H1 (cell line): Measurements from ENCODE around the gene ZDHHC11. TPM values are rescaled to one million over a fixed set of nuclear protein-coding genes. Genes with fewer than 3 reads are reported as not detected.

ENCODE experiments used
- CTCF ChIA-PET: fragments of 300-600 bp; sonication (Branson Sonifier 250); formaldehyde crosslinking; loops from one replicate; lab custom pipeline; 2021; ENCODE audit not compliant: partially characterized antibody; lab: Charles Lee
- POLR2A ChIA-PET: fragments of 300-600 bp; sonication (Branson Sonifier 250); formaldehyde crosslinking; loops from one replicate; lab custom pipeline; 2021; ENCODE audit warnings: inconsistent platforms; ENCODE audit not compliant: partially characterized antibody; lab: Charles Lee
- DNase-seq, 2 experiments: peaks; one replicate each; pipeline versions ENCODE4 v3.0.0 to v3.0.0-alpha.2; 2010 to 2022; ENCODE audit warnings: low spot score in 2 of 2, low read depth in 1 of 2, mixed read lengths in 1 of 2
- FAIRE-seq: peaks from 2 replicates; lab custom pipeline; 2011; peaks lifted over from hg19 to GRCh38; lab: Jason Lieb, UNC
- H2AFZ ChIP-seq: 2 replicates; pipeline ENCODE4 v1.8.1; 2012; ENCODE audit warnings: low read length, inconsistent platforms
- H2AK5ac ChIP-seq: 2 replicates; pipeline ENCODE4 v1.6.1; 2013; ENCODE audit warnings: low read depth, low read length
- H2BK120ac ChIP-seq: replicated peaks from 2 replicates; pipeline ENCODE3; 2013; ENCODE audit warnings: low read depth, low read length, inconsistent platforms
- H2BK12ac ChIP-seq: 2 replicates; pipeline ENCODE4 v1.6.1; 2013; ENCODE audit warnings: low read depth, low read length
- H2BK15ac ChIP-seq: 2 replicates; pipeline ENCODE4 v1.6.1; 2013; ENCODE audit warnings: low read length
- H2BK20ac ChIP-seq: 2 replicates; pipeline ENCODE4 v1.6.1; 2013; ENCODE audit warnings: low read length
- H2BK5ac ChIP-seq: 2 replicates; pipeline ENCODE4 v1.6.1; 2013; ENCODE audit warnings: low read depth, low read length
- H3K14ac ChIP-seq: 2 replicates; pipeline ENCODE4 v1.6.1; 2013; ENCODE audit warnings: inconsistent platforms; ENCODE audit not compliant: insufficient read length
- H3K18ac ChIP-seq: 2 replicates; pipeline ENCODE4 v1.6.1; 2013; ENCODE audit warnings: low read length; ENCODE audit errors: extremely low read depth
- H3K23ac ChIP-seq: 2 replicates; pipeline ENCODE4 v1.6.1; 2013; ENCODE audit warnings: inconsistent platforms; ENCODE audit not compliant: insufficient read length
- H3K23me2 ChIP-seq: 2 replicates; pipeline ENCODE4 v1.6.1; 2013; ENCODE audit warnings: low read depth, low read length
- H3K27ac ChIP-seq: 2 replicates; pipeline ENCODE4 v1.6.1; 2011; ENCODE audit warnings: low read depth, low read length, inconsistent platforms
- H3K27me3 ChIP-seq, 4 experiments: replicated peaks in 1 of 4; 1 replicate in 1 of 4; 2 replicates in 3 of 4; pipeline versions ENCODE4 v1.6.1 to v1.8.1; 2011 to 2013; ENCODE audit warnings: low read length in 3 of 4, mild to moderate bottlenecking in 3 of 4, inconsistent platforms in 2 of 4, mixed read lengths in 2 of 4, moderate library complexity in 1 of 4; ENCODE audit not compliant: control insufficient read depth in 3 of 4, insufficient read depth in 3 of 4; ENCODE audit errors: extremely low read depth in 1 of 4
- H3K36me3 ChIP-seq, 4 experiments: 2 replicates each; pipeline versions ENCODE4 v1.6.1 to v1.8.1; 2011 to 2013; ENCODE audit warnings: mild to moderate bottlenecking in 4 of 4, low read length in 3 of 4, moderate library complexity in 2 of 4, control low read depth in 1 of 4, inconsistent platforms in 1 of 4; ENCODE audit not compliant: insufficient read depth in 4 of 4, control insufficient read depth in 2 of 4
- H3K4ac ChIP-seq: replicated peaks from 2 replicates; pipeline ENCODE3; 2013; ENCODE audit warnings: low read length, low read depth, mixed read lengths, inconsistent platforms; ENCODE audit not compliant: insufficient read length
- H3K4me1 ChIP-seq, 4 experiments: replicated peaks in 1 of 4; 1 replicate in 1 of 4; 2 replicates in 3 of 4; pipeline versions ENCODE4 v1.6.1 to v1.8.1; 2011 to 2013; ENCODE audit warnings: low read length in 3 of 4, inconsistent platforms in 2 of 4, mixed read lengths in 1 of 4; ENCODE audit not compliant: insufficient read depth in 4 of 4, control insufficient read depth in 3 of 4
- H3K4me2 ChIP-seq, 2 experiments: 2 replicates each; pipeline versions ENCODE4 v1.6.1 to v1.8.1; 2011 to 2013; ENCODE audit warnings: low read depth in 2 of 2, low read length in 2 of 2, control low read depth in 1 of 2, inconsistent platforms in 1 of 2, mild to moderate bottlenecking in 1 of 2; ENCODE audit not compliant: insufficient read depth in 1 of 2
- H3K4me3 ChIP-seq, 4 experiments: fragments of 200-600, 300-600 bp in 1 of 4; sonication (generic), shearing (Covaris generic), sonication (Bioruptor Twin) in 1 of 4; 2 replicates each; pipeline versions ENCODE4 v1.5.1 to v1.8.1; 2011 to 2016; ENCODE audit warnings: low read length in 4 of 4, low read depth in 3 of 4, control low read depth in 2 of 4, inconsistent platforms in 2 of 4, mild to moderate bottlenecking in 2 of 4, mixed read lengths in 1 of 4, moderate library complexity in 1 of 4; ENCODE audit not compliant: insufficient read depth in 2 of 4; ENCODE audit errors: extremely low read depth in 1 of 4
- H3K56ac ChIP-seq: replicated peaks from 2 replicates; pipeline ENCODE3; 2013; ENCODE audit warnings: low read depth, mild to moderate bottlenecking, mixed read lengths, low read length, inconsistent platforms; ENCODE audit not compliant: insufficient read length
- H3K79me1 ChIP-seq: 2 replicates; pipeline ENCODE4 v1.6.1; 2013; ENCODE audit warnings: low read depth, low read length, control low read depth
- H3K79me2 ChIP-seq, 2 experiments: 2 replicates each; pipeline versions ENCODE4 v1.6.1 to v1.8.1; 2012 to 2013; ENCODE audit warnings: low read length in 2 of 2, mild to moderate bottlenecking in 2 of 2, inconsistent platforms in 1 of 2; ENCODE audit not compliant: insufficient read depth in 2 of 2, control insufficient read depth in 1 of 2
- H3K9ac ChIP-seq, 4 experiments: replicated peaks in 1 of 4; 1 replicate in 1 of 4; 2 replicates in 3 of 4; pipeline versions ENCODE4 v1.6.1 to v1.8.1; 2011 to 2013; ENCODE audit warnings: low read depth in 3 of 4, low read length in 3 of 4, control low read depth in 2 of 4, mild to moderate bottlenecking in 2 of 4, moderate library complexity in 2 of 4, inconsistent platforms in 1 of 4; ENCODE audit errors: extremely low read depth in 1 of 4
- H3K9me3 ChIP-seq, 2 experiments: 2 replicates each; pipeline versions ENCODE4 v1.6.1 to v1.8.1; 2012 to 2013; ENCODE audit warnings: mild to moderate bottlenecking in 2 of 2, moderate library complexity in 2 of 2, control low read depth in 1 of 2, inconsistent platforms in 1 of 2, low read depth in 1 of 2, low read length in 1 of 2, mixed read lengths in 1 of 2; ENCODE audit not compliant: insufficient read depth in 2 of 2
- H4K20me1 ChIP-seq, 2 experiments: replicated peaks in 1 of 2; 2 replicates each; pipeline versions ENCODE3 to v1.8.1; 2011 to 2013; ENCODE audit warnings: inconsistent platforms in 2 of 2, low read length in 2 of 2, mild to moderate bottlenecking in 1 of 2; ENCODE audit not compliant: insufficient read depth in 2 of 2, control insufficient read depth in 1 of 2
- H4K5ac ChIP-seq: 2 replicates; pipeline ENCODE4 v1.6.1; 2013; ENCODE audit warnings: low read length, low read depth, mixed read lengths, inconsistent platforms; ENCODE audit not compliant: insufficient read length
- H4K8ac ChIP-seq: 2 replicates; pipeline ENCODE4 v1.8.0; 2013; ENCODE audit warnings: mild to moderate bottlenecking, moderate library complexity, low read length, inconsistent platforms; ENCODE audit not compliant: insufficient read depth; ENCODE audit errors: extremely low read depth
- H4K91ac ChIP-seq: replicated peaks from 2 replicates; pipeline ENCODE3; 2013; ENCODE audit warnings: low read length, mixed read lengths, inconsistent platforms; ENCODE audit not compliant: insufficient read length
- SIX5 ChIP-seq: IDR thresholded peaks from 2 replicates; pipeline ENCODE4 v1.6.1; 2011; ENCODE audit warnings: mild to moderate bottlenecking, low read depth, low read length
- TEAD4 ChIP-seq: IDR thresholded peaks from 2 replicates; pipeline ENCODE4 v1.6.1; 2012; ENCODE audit warnings: low read depth, low read length, inconsistent platforms, mixed read lengths
- WGBS, 2 experiments: shearing (Covaris generic) in 1 of 2; methylation state at CpG; one replicate each; pipeline versions ENCODE4 v1.1.6 to v1.1.7; 2013 to 2015; ENCODE audit warnings: low lambda C conversion rate in 2 of 2, mixed read lengths in 2 of 2, inconsistent platforms in 1 of 2, low coverage in 1 of 2, missing lambda C conversion rate in 1 of 2; ENCODE audit not compliant: insufficient replicate concordance in 2 of 2, insufficient coverage in 1 of 2, insufficient read length in 1 of 2; ENCODE audit errors: extremely low coverage in 1 of 2, missing lambda C conversion rate in 1 of 2; 5-methylcytosine and 5-hydroxymethylcytosine counted together
- polyA plus RNA-seq, 7 experiments: library from polyadenylated mRNA; depleted of rRNA in 3 of 7; stranded (reverse) in 5 of 7; unstranded in 2 of 7; fragments of >200 nt in 5 of 7; fragments of 200-250 nt in 2 of 7; gene quantifications; 1 replicate in 5 of 7; 2 replicates in 1 of 7; 4 replicates in 1 of 7; pipeline versions ENCODE4 v1.2.1 to v1.2.3, GENCODE V29; 2011 to 2013; ENCODE audit warnings: missing spikeins in 2 of 7, mixed read lengths in 2 of 7
- total RNA-seq: library from RNA; stranded (reverse); fragmentation: NEBNext Ultra II Directional; extraction: Animal tissue kit (Norgen Biotek cat#: 25700); gene quantifications from 2 replicates; pipeline ENCODE4 v1.2.1, GENCODE V29; 2021

ZDHHC11 gene
- total and polyA plus RNA-seq, 2 of the 8 experiments (the other 6 are each of a cell fraction or from before 2014, with no cell fraction given): 4.7 to 16.6 TPM

DNA sequence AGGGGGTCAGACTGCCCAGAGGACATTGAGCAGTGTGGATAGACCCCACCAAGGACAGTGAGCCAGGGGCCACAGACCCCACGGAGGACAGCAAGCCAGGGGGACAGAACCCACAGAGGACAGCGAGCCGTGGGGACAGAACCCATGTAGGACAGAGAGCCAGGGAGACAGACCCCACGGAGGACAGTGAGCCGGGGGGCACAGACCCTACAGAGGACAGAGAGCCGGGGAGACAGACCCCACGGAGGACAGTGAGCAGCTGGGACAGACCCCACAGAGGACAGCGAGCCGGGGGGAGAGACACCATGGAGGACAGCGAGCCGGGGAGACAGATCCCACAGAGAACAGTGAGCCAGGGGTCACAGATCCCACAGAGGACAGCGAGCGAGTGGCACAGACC lies 3.4 kb upstream of the ZDHHC11 start:
- peaks cover 0 to 12% of the 10 kb centered on the region in 2 experiments for H4K20me1 ChIP-seq
- H2BK120ac ChIP-seq: no peak overlapping the region
- H3K4me2 ChIP-seq: no peak overlapping the region
- no peak overlapping the region for H2AFZ ChIP-seq
- no peak overlapping the region for H3K56ac ChIP-seq
- no peak overlapping the region for H2BK5ac ChIP-seq
- TF ChIP-seq TEAD4 (no peak), SIX5 (no peak)
- FAIRE-seq: no peak
- POLR2A ChIA-PET: interaction anchor here (1.0 to 1.1 kb wide), 2 partner anchors 10 to 198 kb away, joined by 4 to 7 read pairs; no protein-coding TSS in a partner anchor
- H3K4me1 ChIP-seq: peaks cover 0 to 3% (median 0%) of the 10 kb centered on the region in 4 experiments; a peak in 1 of 7 replicates
- no peaks in the 10 kb centered on the region for H3K9me3 ChIP-seq
- H3K9ac ChIP-seq: no peak overlapping the region
- H2AK5ac ChIP-seq: no peak overlapping the region
- H2BK15ac ChIP-seq: no peak overlapping the region
- DNase-seq: no peak
- no peak overlapping the region for H4K5ac ChIP-seq
- no peak overlapping the region for H4K91ac ChIP-seq
- no peak overlapping the region for H2BK20ac ChIP-seq
- no peak overlapping the region for H3K14ac ChIP-seq
- no peak overlapping the region for H3K4me3 ChIP-seq
- H3K4ac ChIP-seq: no peak overlapping the region
- H3K36me3 ChIP-seq: no peaks in the 10 kb centered on the region; a peak in 1 of 8 replicates
- no peaks in the 10 kb centered on the region for H3K79me2 ChIP-seq
- no peak overlapping the region for H3K27ac ChIP-seq
- H3K23me2 ChIP-seq: peaks cover 11% of the 10 kb centered on the region; the same call in 1 of the 2 replicates
- peaks cover 4% of the 10 kb centered on the region; the same call in 1 of the 2 replicates for H3K79me1 ChIP-seq
- H3K18ac ChIP-seq: no peak overlapping the region
- H2BK12ac ChIP-seq: no peak overlapping the region
- no peaks in the 10 kb centered on the region for H3K27me3 ChIP-seq
- H3K23ac ChIP-seq: no peak overlapping the region
- 91% methylated on average over 13 of the region's 13 CpGs; no CpG with 5 or more reads in 1 of the 2 experiments for WGBS, 2 experiments
- CTCF ChIA-PET: no interaction called here
- no peak overlapping the region for H4K8ac ChIP-seq
